Measurements from ENCODE around the gene MARCHF4.
"Not testable (repeated sequence)": the region's sequence is repeated elsewhere in the genome, so short reads cannot be mapped to it uniquely, and the experiment has no call there.

The MARCHF4 gene

GRCh38 chr2:216392945-216393840, 20.9 kb upstream of the MARCHF4 start:
- no peak for DNase-seq

GRCh38 chr2:216392018-216392562, 19.8 kb upstream of the MARCHF4 start:
- peak in 8 of 56 donors; percentile 6 to 54 (median 28) for DNase-seq

GRCh38 chr2:216391401-216391800, 19.1 kb upstream of the MARCHF4 start:
- DNase-seq, result no peak

- DNase-seq, result no peak
These were observed 17.3 kb upstream of the MARCHF4 start for GRCh38 chr2:216389570-216389969.

DNA sequence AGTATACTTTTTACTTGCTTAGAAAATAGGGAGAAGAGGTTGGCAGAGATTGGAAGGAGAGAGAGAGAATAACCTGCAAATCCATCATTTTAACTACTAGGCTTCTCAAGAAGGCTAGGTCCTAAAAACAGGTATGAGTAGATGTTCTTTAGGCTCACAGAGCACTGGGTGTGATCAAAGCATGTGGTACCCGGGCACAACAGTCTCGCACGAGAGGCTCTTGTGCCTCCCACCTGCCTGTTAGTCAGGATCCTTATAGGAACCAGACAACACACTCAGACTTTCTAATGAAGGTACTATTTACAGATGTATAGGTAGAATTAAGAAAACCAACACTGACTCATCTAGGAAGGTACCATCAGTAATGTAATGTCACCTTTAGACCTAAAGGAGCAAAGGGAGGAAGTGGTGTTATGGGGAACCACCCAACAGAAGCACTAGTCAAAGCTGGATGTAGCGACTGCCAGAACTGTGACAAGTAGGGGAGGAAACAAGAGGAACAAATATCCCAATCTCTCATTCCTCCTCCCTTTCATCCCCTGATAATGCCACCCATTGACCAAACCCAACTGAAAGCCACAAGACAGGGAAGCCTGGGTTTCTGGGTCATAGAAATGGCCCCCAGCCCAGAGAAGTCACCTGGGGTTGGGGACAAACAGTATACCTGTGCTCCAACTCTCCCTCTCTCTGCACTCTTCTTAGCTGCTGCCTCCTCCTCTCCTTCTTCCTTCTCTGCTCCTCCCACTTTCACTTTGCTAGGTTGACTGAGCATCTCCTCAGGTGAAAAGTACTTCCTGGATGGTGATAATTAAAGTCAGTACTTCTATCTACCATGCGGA, 16.0 kb upstream of the MARCHF4 start:
- DNase-seq, result no peak

DNA sequence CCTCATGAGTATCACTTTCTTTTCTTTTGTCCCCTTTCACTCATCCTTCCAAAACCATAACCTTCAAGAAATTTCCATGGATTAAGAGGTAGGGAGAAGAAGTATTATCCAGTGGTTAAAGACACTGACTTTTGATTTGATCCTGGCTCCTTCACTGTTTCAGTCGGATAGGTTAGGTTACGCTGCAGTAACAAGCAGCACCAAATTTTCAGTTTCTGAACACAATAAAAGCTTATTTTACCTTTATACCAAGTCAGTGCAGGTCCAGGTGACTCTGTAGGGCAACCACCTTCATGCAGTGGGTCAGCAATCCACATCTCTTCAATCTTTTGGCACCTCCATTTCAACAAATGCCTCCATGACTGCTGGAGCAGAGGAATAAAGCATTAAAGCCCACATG, 15.0 kb upstream of the MARCHF4 start:
- no peak for DNase-seq

DNA sequence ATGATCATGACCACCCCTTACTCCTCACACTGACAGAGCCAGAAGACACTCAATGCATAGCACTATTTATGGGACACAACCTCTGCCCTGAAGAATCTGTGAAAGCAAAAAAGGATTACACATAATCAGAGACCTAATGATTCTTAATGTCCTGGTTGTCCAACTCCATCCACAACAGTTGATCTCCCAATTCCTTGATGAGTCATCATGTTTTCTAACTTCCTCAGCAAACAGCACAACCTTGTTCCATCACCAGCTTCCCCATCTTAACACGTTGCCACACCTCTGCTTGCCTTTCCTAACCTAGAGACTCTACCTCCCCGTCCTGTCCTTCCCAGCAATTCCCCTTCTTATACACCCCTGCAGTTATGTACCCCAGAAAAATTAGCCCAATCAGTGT, 13.2 kb upstream of the MARCHF4 start:
- DNase-seq, result no peak

GRCh38 chr2:216384409-216384808, 12.1 kb upstream of the MARCHF4 start:
- not testable (repeated sequence) for DNase-seq

- no peak for DNase-seq
These were observed 7.7 kb upstream of the MARCHF4 start for GRCh38 chr2:216379977-216380376.

DNA sequence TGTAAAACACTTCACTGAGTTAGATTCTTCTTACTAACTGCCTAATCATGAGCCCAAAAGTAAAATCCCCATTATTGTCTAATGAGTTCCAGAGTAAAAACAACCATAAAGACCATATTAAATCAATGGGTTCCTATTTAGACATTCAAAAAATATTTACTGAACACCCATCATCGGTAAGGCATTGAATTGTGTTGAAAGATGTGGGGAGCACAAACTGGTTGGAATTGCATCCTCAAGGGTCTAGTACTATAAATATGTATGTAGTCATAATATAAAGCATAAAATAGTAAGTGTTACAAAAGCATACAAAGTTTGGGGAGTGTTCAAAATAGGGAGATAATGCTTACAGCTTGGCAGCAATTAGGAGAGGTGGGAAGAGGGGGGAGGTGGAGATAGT, 3.0 kb upstream of the MARCHF4 start:
- DNase-seq, result no peak

DNA sequence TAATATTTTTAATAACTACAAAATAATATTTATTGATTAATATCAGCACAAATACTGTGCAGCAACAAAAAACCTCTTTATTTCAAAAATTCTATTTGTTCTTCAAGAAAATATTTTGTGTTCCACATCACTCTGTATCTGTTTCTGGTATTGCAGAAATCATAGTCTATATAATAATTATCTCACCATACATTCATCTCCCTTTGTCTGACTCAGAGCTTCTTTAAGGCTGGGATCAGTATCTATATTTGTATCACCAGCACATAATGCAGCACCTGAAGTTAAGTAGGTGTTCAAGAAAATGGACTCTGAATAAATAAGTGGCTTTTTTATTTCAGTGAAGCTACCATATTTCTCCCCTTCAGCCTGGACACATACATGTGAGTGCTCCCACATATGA, 1.6 kb upstream of the MARCHF4 start:
- DNase-seq, result no peak

DNA sequence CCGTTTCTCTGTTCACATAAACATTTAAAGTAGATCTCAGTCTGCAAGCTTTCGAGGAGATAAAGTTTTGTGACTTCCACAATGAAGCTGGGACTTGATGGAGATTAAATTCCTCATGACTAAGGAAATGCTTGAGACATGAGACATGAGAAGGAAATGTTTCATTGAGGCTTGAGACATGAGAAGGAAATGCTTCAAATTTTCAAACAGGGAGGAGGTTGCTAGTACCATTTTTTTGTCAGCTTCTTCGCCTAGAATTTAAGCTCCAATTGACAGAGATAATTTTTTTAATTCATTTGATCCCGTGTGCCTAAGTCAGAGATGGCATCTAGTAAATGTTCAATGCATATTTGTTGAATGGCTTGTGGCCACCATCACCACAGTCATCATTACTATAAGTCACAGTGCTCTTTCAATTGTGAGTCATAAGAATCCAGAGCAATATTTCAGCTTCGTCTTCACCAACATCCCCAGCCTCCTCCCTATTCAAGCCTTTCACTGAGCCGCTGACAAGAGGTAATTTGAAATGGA, 543 bp upstream of the MARCHF4 start:
- peak in 5 of 56 donors; percentile 5 to 35 (median 15) for DNase-seq

DNA sequence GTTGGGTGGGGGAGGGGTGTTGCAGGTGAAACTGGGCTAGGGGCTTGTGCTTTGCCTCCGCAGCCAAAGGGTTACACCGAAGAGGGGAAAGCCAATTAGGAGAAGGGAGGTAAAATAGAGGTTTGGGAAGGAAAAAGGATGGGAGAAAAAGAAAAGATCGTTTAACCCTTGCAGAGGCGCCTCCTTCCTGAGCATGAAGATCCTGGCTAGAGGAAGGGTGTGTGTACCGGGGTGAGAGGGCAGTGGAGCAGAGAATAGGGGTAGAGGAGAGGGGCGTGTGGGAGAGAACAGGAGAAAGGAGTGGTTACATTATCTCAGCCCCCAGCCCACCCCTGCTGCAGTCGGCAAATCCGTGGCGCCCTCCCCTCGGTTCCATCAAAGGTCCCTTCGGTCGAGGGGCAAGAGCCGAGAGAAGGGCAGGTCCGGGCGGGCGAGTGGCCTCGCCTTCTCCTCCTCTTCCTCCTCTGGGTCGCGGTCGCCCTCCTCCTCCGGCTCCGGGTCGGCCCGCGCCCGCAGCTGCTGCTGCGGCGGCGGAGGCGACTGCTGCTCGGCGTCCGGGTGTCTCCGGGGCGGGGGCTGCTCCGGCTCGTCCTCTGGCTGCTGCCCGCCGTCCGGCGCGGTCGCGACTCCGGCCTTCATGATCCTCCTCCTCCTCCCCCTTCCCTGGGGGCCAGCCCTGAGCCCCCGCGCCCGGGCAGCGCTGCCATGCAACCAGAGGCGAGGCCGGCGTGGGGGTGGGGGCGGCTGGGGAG, 1.1 kb downstream of the MARCHF4 start:
- DNase-seq, result peak in 2 of 56 donors; percentile 1 to 46

DNA sequence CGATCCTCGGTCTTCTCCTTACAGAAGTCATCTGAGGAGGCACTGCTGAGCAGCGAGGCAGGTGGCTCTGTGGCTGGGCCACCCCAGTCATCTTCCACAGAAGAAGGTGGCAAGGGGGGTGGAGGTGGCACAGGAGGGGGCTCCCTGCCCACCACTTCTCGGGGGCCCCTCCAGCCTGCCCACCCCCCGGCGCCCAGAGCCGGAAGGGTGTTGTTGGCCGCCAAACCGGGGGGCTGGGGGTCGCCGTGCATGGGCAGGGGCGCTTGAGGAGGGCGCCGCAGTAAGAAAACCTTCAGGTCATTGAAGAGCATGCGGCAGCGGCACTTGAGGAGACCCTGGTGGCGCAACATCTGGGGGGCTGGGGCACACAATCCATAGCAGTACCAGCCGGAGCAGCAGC, 2.5 kb downstream of the MARCHF4 start:
- no peak for DNase-seq

DNA sequence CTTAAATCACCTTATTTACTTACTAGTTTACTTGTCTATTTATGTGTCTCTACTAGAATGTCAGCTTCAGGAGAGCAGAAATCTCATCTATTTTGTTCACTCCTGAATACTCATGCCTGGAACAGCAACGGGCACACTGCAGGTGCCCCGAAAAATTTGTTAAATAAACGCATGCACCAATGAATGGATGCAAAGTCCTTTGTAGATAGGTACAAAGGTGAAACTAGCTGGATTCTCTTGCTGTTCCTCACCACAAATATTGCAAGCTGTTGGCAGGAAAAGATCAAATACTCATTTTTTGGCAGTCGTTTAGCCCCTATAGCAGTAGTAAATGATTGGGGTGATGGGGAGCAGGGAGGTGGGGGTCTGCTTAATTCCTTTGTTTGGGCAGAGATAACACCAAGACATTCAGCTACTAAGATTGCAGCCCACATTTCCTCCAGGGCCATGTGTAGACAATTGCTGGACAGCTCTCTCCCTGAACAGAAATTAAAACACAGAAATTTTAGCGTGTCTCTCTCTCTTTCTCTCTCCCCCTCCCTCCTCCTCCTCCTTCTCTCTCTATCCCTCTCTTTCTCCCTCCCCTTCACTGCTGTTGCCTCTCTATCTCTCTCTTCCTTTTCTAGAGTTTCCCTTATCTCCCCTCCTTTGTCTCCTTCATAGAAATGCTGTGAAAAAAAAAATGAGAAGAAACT, 5.4 kb downstream of the MARCHF4 start:
- DNase-seq, result no peak

GRCh38 chr2:216365518-216365917, 6.8 kb downstream of the MARCHF4 start:
- DNase-seq, result peak in 12 of 56 donors; percentile 3 to 62 (median 28)

DNA sequence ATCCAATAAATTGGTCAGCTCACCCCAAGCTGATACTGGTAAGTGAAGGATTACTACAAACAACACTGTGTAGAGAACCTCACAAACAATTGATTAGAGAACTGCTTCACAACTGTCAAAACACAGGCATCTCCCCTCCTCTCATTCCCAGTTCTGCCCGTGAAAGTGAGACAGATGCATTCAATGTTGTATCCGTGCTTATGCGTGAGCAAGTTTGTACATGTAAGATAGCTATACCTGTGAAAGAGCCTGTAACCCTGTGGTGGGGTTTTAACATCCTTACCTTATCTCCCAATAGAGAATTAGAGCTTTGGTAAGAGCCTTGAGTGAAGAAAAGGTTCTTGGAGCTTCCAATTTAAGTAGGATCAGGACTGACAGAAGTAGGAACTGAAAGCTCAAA, 9.1 kb downstream of the MARCHF4 start:
- DNase-seq, result no peak

DNA sequence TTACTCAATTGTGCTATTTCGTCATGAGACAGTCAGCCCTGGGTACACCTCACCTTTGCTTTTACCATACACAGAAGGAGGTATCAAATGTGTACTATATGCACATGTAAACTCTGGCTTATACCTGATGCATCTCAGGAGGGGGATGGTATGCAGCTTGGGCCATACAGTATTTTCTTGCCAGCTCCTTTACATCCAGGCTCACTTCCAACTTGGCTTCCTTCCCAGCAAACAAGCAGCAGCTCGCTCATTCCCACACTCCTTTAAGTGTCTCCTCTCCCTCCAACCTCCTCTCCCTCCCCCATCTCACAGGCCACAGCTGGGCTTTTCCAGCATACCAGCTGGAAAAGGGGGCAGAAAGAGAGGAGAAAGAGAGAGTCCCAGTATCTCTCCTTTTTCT, 9.6 kb downstream of the MARCHF4 start:
- no peak for DNase-seq

DNA sequence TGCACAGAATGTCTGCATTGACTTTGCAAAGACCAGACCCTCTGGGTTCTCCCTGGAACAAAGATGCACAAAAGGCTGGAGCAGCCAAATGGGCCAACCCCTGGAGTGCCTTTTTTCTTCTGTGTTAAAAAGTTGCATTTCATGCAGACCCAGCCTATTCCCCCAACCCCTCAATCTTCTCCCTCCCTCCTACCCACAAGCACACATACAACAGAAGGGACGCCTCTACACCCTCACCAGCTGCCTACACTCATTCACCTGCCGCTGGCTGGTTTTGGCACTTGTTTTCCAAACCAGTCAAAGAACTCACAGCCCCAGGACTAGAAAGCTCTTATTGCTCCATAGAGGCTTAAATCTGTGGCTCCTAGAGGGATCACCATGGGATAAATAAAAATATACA, 16.6 kb downstream of the MARCHF4 start:
- no peak for DNase-seq

GRCh38 chr2:216354306-216354705, 18.0 kb downstream of the MARCHF4 start:
- no peak for DNase-seq

Data from nucleus accumbens (tissue), 56 donors.